HG02623 (cell line): ENCODE measurements around the gene ACADVL.
"Not testable (repeated sequence)": the region's sequence is repeated elsewhere in the genome, so short reads cannot be mapped to it uniquely, and the experiment has no call there.

Experiments used
- ATAC-seq: cut with Tn5 transposase; IDR thresholded peaks from one replicate; pipeline ENCODE4 v1.9.1; 2021; ENCODE audit warnings: moderate library complexity; ENCODE audit not compliant: unreplicated experiment

The ACADVL gene

DNA sequence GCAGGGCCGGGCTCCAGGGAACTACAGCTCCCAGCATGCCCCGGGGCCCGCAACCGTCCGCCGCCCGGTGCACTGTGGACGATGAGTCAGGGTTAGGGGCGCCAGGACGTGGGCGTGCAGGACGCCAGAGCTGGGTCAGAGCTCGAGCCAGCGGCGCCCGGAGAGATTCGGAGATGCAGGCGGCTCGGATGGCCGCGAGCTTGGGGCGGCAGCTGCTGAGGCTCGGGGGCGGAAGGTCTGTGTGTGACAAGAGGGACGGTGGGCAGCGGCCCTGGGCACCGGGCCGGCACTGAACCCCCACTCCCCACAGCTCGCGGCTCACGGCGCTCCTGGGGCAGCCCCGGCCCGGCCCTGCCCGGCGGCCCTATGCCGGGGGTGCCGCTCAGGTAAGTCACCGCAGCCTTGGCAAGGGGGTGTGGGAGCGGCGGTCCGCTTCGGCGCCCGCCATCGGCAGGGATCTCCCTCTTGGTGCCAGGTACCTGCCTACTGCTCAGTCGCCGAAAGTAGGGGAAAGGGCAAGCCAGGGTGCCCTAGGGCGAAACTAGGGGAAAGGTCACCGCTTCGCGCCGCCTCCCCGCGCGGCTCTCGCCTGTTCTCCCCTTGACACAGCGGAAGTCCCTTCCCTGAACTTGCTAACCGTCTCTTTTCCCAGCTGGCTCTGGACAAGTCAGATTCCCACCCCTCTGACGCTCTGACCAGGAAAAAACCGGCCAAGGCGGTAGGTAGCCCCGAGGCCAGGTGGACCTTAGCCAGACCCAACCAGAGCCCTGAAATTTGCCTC, at the start of gene ACADVL, which contains the start of gene DLG4:
TSS of gene ACADVL (plus strand) at position 127 of the 781 bp plus-strand sequence. CDS start at position 174, 47 bp downstream.
TSS of gene DLG4 (minus strand) at position 25 of the 781 bp plus-strand sequence.
- ATAC-seq, result peak; percentile 45

GRCh38 chr17:7172522-7173191, 47.1 kb upstream of the ACADVL start:
- not testable (repeated sequence) for ATAC-seq

DNA sequence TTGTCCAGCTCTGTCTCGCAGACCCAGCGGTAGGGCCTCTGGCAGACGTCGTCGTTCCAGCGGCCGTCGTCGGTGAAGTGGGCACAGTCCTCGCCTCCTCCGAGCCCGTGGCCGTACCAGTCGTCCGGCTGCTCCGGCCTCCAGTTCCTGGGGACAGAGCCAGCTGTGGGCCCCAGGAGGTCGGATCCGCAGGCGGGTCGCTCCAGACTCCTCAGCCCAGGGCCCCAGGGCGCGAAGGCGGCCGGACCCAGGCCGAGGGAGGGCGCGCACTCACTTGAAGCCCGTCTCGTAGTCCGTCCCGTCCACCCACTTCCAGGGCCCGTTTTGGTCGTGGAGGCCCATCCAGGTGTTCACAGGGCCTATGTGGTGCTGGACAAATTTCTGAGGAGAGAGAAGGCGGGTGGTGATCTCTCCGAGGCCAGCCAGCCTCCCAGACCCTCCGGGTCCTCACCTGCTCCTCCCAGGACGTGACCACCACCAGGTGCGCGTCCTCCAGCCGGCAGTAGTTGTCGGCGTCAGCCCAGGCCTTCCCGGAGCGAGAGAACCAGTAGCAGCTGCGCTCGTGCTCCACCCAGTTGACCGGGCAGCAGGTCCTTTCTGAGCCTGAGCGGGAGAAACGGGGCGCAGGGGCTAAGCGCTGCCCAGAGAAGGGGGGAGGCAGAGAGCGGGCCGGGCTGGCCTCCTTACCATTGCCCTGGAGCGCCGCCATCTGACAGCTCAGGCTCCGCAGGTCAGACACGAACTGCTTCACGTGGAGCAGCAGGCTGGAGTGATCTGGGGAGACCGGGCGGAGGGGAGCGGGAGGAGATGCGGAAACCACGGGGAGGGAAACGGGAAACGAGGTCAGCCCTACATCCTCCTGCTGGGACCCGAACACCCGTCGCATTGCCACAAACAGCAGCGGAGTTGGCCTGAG, 45.8 kb upstream of the ACADVL start:
- no peak for ATAC-seq

- no peak for ATAC-seq
Observed at GRCh38 chr17:7174603-7175326, 45.0 kb upstream of the ACADVL start.

DNA sequence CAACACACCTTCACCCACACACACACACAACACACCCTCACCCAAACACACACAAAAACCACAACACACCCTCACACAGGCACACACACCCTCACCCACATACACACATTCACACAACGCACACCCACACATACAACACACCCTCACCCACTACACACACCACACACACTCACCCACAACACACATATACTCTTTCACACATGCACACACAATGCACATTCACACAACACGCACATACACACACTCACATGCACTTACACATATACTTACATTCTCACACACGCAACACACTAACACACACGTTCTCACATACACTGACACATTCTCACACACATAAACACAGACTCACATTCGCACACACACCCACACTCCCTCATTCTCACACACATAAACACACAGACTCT, 44.4 kb upstream of the ACADVL start:
- ATAC-seq, result no peak

- no peak for ATAC-seq
Observed at GRCh38 chr17:7176107-7176840, 43.5 kb upstream of the ACADVL start.

DNA sequence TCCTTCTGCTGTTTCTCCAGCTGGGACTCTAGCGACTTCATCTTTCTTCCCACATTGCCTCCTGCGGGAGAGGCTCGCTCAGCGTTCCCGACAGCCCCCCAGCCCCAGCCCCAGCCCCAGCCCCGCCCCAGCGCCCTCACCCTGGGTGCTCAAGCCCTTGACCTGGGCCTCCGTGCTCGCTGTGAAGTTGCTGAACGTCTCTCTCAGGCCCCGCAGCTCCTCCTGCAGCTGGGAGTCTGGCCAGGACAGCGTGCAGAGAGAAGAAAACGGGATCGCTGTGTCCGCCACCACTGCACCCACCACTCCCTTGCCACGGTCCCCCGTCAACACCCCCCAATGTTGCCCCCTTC, 42.9 kb upstream of the ACADVL start:
- no peak for ATAC-seq

GRCh38 chr17:7177191-7177953, 42.4 kb upstream of the ACADVL start:
- ATAC-seq, result no peak

DNA sequence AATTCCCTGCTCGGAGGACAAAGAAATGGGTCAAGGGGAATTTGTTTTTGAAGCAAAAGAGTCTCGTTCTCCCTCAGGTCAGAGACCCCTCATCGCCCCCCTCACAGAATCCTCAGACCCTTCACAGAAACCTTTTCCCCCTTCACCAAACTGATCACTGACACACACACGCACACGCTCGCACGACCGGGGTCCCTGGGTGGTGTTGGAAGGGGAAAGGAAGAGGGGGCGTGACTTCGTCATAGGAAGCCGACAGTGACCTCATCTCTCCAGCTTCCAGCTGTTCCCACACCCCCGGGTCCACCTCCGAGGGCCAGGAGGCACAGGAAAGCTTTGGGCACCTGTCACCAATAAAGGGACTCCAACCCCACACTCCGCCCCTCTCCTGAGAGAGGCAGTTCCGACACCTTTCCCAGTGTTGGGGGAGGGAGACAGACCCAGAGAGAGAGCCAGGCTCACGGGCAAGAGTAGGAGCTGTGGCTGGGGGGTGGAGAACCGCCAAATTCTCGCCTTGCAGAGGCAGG, 41.7 kb upstream of the ACADVL start:
- ATAC-seq, result no peak

DNA sequence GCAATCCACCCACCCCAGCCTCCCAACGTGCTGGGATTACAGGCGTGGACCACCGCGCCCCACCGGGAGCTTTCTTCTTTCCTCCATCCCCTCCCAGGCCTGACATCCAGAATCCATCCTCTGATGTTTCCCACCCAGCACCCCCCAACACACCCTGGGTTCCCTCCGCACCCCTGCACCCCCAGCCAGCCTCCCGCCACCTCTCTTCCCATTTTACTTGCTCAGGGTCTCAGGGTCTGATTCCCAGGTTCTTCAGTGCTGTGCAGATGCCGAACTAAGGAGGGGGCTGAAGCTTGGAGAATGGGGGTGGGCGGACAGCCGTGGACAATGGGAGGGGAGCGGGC, 40.8 kb upstream of the ACADVL start:
- ATAC-seq, result no peak

DNA sequence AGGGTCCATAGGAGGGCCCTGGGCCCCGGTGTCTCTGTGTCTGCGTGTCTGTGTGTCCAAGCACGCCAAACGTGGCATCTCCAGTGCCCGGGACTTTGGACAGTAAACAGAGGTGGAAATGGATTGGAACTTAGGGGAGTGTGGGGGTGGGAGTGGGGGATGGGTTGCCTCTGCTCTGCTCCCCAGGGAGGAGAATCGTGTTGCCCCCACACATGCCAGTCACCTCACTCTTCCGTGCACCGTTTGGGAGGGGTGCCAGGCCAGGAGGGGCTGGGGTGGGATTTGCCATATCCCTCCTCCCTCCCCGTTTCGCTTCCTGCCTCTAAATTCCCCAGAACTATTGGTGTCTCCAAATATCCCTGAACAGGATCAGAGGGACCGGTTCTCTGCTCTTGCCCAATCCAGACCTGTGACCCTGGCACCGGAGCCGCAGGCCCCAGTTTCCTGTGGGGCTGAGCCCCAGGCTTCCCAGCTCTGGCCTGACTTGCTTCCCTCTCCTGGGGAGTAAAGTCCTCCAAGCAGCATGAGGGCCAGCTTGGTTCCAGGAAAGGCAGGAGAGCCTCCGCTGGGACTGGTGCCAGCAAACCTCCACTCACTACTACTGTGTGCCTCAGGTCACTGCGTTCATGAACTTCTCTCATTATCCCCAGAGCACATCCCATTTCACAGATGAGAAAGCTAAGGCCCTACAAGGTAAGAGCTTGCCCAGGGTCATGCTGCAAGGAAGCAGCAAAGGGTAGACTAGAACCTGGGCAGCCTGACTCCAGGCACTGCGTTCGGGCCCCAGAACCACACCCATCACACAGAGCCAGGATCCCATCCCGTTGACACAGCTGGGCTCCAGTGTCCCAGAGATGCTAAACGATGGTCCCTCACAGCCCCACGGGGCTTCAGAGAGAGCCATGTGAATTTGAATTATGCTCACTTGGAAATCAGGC, 40.2 kb upstream of the ACADVL start, which contains the start of gene ASGR1:
TSS of gene ASGR1 (minus strand) at position 54 of the 938 bp plus-strand sequence. CDS start 807 bp downstream, outside the sequence.
- no peak for ATAC-seq

DNA sequence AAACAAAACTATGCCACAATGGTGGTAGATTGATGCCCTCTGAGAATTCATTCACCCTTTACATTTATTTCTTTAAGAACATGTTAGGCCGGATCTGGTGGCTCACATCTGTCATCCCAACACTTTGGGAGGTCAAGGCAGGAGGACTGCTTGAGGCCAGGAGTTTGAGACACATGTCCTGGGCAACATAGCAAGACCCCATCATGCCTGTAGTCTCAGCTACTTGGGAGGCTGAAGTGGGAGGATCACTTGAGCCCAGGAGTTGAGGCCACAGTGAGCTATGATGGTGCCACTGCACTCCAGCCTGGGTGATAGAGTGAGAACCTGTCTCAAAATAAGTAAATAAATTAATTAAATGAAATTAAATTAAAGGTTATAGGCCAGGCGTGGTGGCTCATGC, 37.6 kb upstream of the ACADVL start:
- not testable (repeated sequence) for ATAC-seq

- ATAC-seq, result no peak
Observed at GRCh38 chr17:7183433-7184090, 36.2 kb upstream of the ACADVL start.

- no peak for ATAC-seq
Observed at GRCh38 chr17:7184091-7184488, 35.6 kb upstream of the ACADVL start.

GRCh38 chr17:7184647-7185046, 35.1 kb upstream of the ACADVL start:
- ATAC-seq, result no peak

GRCh38 chr17:7186241-7186640, 33.5 kb upstream of the ACADVL start:
- ATAC-seq, result no peak

DNA sequence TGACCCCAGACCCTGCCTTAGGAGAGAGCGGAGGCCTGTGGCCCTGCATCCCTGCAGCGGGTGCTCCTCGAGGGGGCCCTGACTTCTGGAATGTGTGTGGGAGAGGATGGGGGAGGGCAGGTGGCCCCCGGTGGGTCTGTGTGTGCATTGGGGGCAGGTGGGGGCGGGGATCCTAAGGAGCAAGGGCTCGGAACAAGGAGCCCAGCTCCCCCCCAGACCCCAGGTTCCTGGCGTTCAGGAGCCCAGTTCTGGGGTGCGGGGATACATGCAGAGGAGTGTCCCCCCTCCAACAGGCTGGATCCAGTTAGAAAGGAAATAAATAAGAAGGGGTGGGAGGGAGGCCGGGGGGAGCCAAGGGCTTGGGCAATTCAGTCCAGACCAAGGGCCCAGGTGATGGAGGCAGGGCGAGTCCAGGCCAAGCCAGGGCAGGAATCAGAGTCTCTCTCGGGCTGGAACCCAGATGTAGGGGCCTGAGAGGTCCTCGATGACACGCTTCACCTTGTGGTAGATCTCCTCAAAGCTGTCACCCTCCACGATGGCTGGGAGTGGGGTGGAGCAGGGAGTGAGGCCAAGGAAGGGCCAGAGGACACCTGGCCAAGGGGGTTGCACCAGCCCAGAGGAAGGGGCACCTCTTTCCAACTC, 29.3 kb upstream of the ACADVL start:
- no peak for ATAC-seq
